ENCODE results near the gene USP47. TPM values are rescaled to one million over a fixed set of nuclear protein-coding genes. Genes with fewer than 3 reads are reported as not detected.
A peak's percentile ranks its signal among the peaks of the same experiment; 100 is the strongest.

Gene USP47
- total RNA-seq, 1 donor from 2014 or later, result 45.1 TPM

- Mint-ChIP-seq H3K4me3 (ENCODE audit: unreplicated experiment) (no peak overlapping the region), H3K36me3 (ENCODE audit: low read depth, unreplicated experiment) (no peaks in the 10 kb centered on the region), H3K27me3 (ENCODE audit: unreplicated experiment) (no peaks in the 10 kb centered on the region), H3K4me1 (ENCODE audit: unreplicated experiment) (peaks cover 13% of the 10 kb centered on the region), H3K9me3 (ENCODE audit: unreplicated experiment) (no peaks in the 10 kb centered on the region), H3K27ac (ENCODE audit: unreplicated experiment) (no peak overlapping the region)
- TF ChIP-seq, protein P1, sequence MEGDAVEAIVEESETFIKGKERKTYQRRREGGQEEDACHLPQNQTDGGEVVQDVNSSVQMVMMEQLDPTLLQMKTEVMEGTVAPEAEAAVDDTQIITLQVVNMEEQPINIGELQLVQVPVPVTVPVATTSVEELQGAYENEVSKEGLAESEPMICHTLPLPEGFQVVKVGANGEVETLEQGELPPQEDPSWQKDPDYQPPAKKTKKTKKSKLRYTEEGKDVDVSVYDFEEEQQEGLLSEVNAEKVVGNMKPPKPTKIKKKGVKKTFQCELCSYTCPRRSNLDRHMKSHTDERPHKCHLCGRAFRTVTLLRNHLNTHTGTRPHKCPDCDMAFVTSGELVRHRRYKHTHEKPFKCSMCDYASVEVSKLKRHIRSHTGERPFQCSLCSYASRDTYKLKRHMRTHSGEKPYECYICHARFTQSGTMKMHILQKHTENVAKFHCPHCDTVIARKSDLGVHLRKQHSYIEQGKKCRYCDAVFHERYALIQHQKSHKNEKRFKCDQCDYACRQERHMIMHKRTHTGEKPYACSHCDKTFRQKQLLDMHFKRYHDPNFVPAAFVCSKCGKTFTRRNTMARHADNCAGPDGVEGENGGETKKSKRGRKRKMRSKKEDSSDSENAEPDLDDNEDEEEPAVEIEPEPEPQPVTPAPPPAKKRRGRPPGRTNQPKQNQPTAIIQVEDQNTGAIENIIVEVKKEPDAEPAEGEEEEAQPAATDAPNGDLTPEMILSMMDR (IDR thresholded peaks at IDR 0.05; ENCODE audit: unreplicated experiment), result no peak
- DNase-seq (ENCODE audit: low spot score), result no peak
Observed at GRCh38 chr11:11806074-11806473, 35.7 kb upstream of the USP47 start.

- Mint-ChIP-seq H3K4me3 (ENCODE audit: unreplicated experiment) (no peak overlapping the region), H3K4me1 (ENCODE audit: unreplicated experiment) (peaks cover 13% of the 10 kb centered on the region), H3K27ac (ENCODE audit: unreplicated experiment) (no peak overlapping the region), H3K9me3 (ENCODE audit: unreplicated experiment) (no peaks in the 10 kb centered on the region), H3K27me3 (ENCODE audit: unreplicated experiment) (no peaks in the 10 kb centered on the region), H3K36me3 (ENCODE audit: low read depth, unreplicated experiment) (no peaks in the 10 kb centered on the region)
- DNase-seq (ENCODE audit: low spot score), result no peak
- TF ChIP-seq, protein P1 (IDR thresholded peaks at IDR 0.05; ENCODE audit: unreplicated experiment), result no peak
Observed at GRCh38 chr11:11806586-11806985, 35.2 kb upstream of the USP47 start.

DNA sequence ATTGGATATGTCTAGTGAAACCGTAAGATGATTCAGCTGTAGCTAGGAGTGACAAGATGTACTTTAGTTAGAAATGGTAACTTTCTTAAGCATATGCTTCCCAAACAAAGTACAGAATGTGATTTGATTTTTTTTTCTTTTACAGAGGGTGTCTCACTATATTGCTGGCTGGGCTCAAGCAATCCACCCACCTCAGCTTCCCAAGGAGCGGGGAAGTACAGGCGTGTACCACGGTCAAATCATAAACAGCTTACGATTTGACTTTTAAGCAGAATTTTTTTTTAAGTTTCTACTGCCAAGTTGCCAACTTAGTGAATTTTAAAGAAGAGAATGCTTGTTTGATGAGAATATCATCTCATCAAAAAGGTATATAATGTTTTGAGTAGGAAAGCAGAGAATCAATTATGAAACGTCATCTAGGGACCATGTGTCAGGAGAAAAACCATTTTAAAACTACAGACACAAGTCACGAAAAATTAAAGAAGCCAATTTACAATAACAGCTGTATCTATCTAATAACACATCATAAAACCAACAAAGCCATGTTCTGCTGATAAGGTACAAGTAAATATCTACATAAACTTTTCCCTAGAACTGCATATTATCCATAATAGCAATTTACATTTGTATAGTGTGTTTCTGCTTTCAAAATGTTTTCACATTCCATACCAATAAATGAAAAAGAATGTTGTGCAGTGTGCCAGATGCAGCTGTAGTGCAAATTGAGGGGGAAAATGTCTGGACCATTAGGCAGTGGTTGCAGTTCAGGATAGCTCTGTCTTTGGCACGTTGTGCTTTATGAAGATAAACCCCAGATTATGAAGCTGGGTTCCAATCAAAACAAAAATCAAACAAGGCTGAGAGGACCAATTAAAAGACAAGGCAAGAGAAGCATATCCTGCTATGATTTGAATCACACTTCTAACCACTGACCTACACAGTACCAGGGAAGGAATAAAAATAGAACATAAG lies 33.7 kb upstream of the USP47 start:
- Mint-ChIP-seq H3K27me3 (ENCODE audit: unreplicated experiment) (no peaks in the 10 kb centered on the region), H3K4me1 (ENCODE audit: unreplicated experiment) (peaks cover 13% of the 10 kb centered on the region), H3K27ac (ENCODE audit: unreplicated experiment) (no peak overlapping the region), H3K36me3 (ENCODE audit: low read depth, unreplicated experiment) (no peaks in the 10 kb centered on the region), H3K4me3 (ENCODE audit: unreplicated experiment) (no peak overlapping the region), H3K9me3 (ENCODE audit: unreplicated experiment) (no peaks in the 10 kb centered on the region)
- no peak for DNase-seq (ENCODE audit: low spot score)
- TF ChIP-seq, protein P1 (IDR thresholded peaks at IDR 0.05; ENCODE audit: unreplicated experiment), result no peak

DNA sequence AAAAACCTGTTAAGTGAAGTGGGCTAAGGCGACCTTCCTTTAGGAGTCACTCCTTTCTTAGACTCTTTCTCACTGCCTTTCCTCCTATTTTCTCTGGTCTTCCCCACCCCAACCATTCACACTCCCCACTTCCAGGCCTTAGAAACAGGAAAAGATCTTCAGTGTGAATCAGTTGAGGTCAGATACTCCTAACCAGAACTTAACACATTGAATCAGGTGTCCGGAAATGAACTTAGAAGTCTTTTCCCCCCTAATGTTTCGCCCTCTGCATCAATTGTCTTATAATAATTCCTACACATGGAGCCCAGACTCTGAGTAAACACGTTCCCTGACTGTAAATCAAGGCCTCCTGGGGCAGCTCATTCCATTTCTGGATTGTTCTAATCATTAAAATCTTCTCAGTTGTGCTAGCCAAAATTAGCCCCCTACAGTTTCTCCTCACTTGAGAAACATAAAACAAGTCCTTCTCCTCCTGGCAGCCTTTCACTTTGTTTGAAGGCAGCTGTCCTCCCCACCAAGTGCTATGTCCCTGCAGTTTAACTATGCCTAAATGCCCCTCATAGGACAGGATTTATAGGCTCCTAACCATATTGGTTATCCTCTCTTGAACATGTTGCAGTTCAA lies 32.7 kb upstream of the USP47 start:
- no peak for DNase-seq (ENCODE audit: low spot score)
- H3K9me3 Mint-ChIP-seq (ENCODE audit: unreplicated experiment), result no peaks in the 10 kb centered on the region
- peaks cover 13% of the 10 kb centered on the region for H3K4me1 Mint-ChIP-seq (ENCODE audit: unreplicated experiment)
- no peaks in the 10 kb centered on the region for H3K36me3 Mint-ChIP-seq (ENCODE audit: low read depth, unreplicated experiment)
- TF ChIP-seq, protein P1 (IDR thresholded peaks at IDR 0.05; ENCODE audit: unreplicated experiment), result no peak
- H3K4me3 Mint-ChIP-seq (ENCODE audit: unreplicated experiment), result no peak overlapping the region
- H3K27me3 Mint-ChIP-seq (ENCODE audit: unreplicated experiment), result no peaks in the 10 kb centered on the region
- H3K27ac Mint-ChIP-seq (ENCODE audit: unreplicated experiment), result peak overlapping the region; percentile 19
